HG02852 (cell line): Measurements from ENCODE around the gene MSMO1.

Experiments
- ATAC-seq: cut with Tn5 transposase; IDR thresholded peaks from one replicate; pipeline ENCODE4 v1.9.1; 2021; ENCODE audit warnings: mild to moderate bottlenecking, moderate library complexity; ENCODE audit not compliant: unreplicated experiment

Gene MSMO1

GRCh38 chr4:165359506-165359905, 32.0 kb downstream of the MSMO1 start:
- no peak for ATAC-seq

GRCh38 chr4:165360041-165360695, 32.7 kb downstream of the MSMO1 start:
- no peak for ATAC-seq

- no peak for ATAC-seq
Measured at GRCh38 chr4:165360985-165361670, 33.7 kb downstream of the MSMO1 start.

- no peak for ATAC-seq
Measured at GRCh38 chr4:165361810-165362209, 34.3 kb downstream of the MSMO1 start.

GRCh38 chr4:165364452-165365080, 37.1 kb downstream of the MSMO1 start:
- ATAC-seq, result no peak

- no peak for ATAC-seq
Measured at GRCh38 chr4:165367040-165367439, 39.6 kb downstream of the MSMO1 start.

- no peak for ATAC-seq
Measured at GRCh38 chr4:165368114-165368513, 40.6 kb downstream of the MSMO1 start.

- no peak for ATAC-seq
Measured at GRCh38 chr4:165368567-165368966, 41.1 kb downstream of the MSMO1 start.

- ATAC-seq, result no peak
Measured at GRCh38 chr4:165369522-165369921, 42.1 kb downstream of the MSMO1 start.

- ATAC-seq, result no peak
Measured at GRCh38 chr4:165370530-165370929, 43.1 kb downstream of the MSMO1 start.

GRCh38 chr4:165375465-165375864, 48.0 kb downstream of the MSMO1 start:
- no peak for ATAC-seq

- no peak for ATAC-seq
Measured at GRCh38 chr4:165378398-165378744, 50.9 kb downstream of the MSMO1 start.

GRCh38 chr4:165378745-165379677, 51.5 kb downstream of the MSMO1 start, which contains the start of gene CPE:
Gene CPE (plus strand): TSS chr4:165379008. CDS start chr4:165379222, 214 bp downstream.
- ATAC-seq, result peak; percentile 84

GRCh38 chr4:165379678-165380064, 52.2 kb downstream of the MSMO1 start:
- no peak for ATAC-seq

- no peak for ATAC-seq
Measured at GRCh38 chr4:165380805-165381204, 53.3 kb downstream of the MSMO1 start.

GRCh38 chr4:165381821-165382373, 54.4 kb downstream of the MSMO1 start:
- no peak for ATAC-seq

GRCh38 chr4:165382640-165383039, 55.2 kb downstream of the MSMO1 start:
- no peak for ATAC-seq

- ATAC-seq, result no peak
Measured at GRCh38 chr4:165383591-165384073, 56.2 kb downstream of the MSMO1 start.

GRCh38 chr4:165384186-165384585, 56.7 kb downstream of the MSMO1 start:
- no peak for ATAC-seq

GRCh38 chr4:165384598-165384997, 57.1 kb downstream of the MSMO1 start:
- no peak for ATAC-seq

- ATAC-seq, result no peak
Measured at GRCh38 chr4:165385126-165385525, 57.7 kb downstream of the MSMO1 start.
